ENCODE data around the gene ITGB8.

GRCh38 chr7:20399521-20399920 lies 68.8 kb downstream of the ITGB8 start:
- no peak for TF ChIP-seq EZH2 (IDR thresholded peaks at IDR 0.05; ENCODE audit: insufficient read depth, poor library complexity, severe bottlenecking)
- no peak for TF ChIP-seq EZH2phosphoT487 (IDR thresholded peaks at IDR 0.05; ENCODE audit: insufficient read depth, low read depth)

All from GM23248 (cell line).